Osteocyte (in vitro differentiated cells): ENCODE data around the gene SKIDA1. TPM values are rescaled to one million over a fixed set of nuclear protein-coding genes. Genes with fewer than 3 reads are reported as not detected.

Experiments
- DNase-seq: peaks from one replicate; pipeline ENCODE4 v3.0.0; 2021; ENCODE audit warnings: mixed read lengths; ENCODE audit not compliant: unreplicated experiment; ENCODE audit errors: extremely low spot score
- H3K27ac Mint-ChIP-seq: one replicate; pipeline ENCODE4 v1.8.0; 2021; ENCODE audit warnings: mild to moderate bottlenecking, mixed read lengths; ENCODE audit not compliant: unreplicated experiment
- H3K27me3 Mint-ChIP-seq: one replicate; pipeline ENCODE4 v1.8.0; 2021; ENCODE audit warnings: mixed read lengths; ENCODE audit not compliant: unreplicated experiment
- H3K36me3 Mint-ChIP-seq: one replicate; pipeline ENCODE4 v1.8.0; 2021; ENCODE audit warnings: mixed read lengths; ENCODE audit not compliant: unreplicated experiment
- H3K4me1 Mint-ChIP-seq: one replicate; pipeline ENCODE4 v1.8.0; 2021; ENCODE audit warnings: mixed read lengths; ENCODE audit not compliant: unreplicated experiment
- H3K4me3 Mint-ChIP-seq: one replicate; pipeline ENCODE4 v1.8.0; 2021; ENCODE audit warnings: mild to moderate bottlenecking, moderate library complexity, mixed read lengths; ENCODE audit not compliant: unreplicated experiment
- H3K9me3 Mint-ChIP-seq: one replicate; pipeline ENCODE4 v1.8.0; 2021; ENCODE audit warnings: mixed read lengths; ENCODE audit not compliant: unreplicated experiment
- total RNA-seq: library from RNA; stranded (reverse); gene quantifications from 2 replicates; pipeline ENCODE4 v1.2.1, GENCODE V29; 2021
- TF ChIP-seq, protein P1 (sequence below): fragments of 200-600 bp; sonication (generic); IDR thresholded peaks from 2 replicates; pipeline ENCODE4 v1.5.0; 2021; ENCODE audit warnings: antibody characterized with exemption, mild to moderate bottlenecking, moderate library complexity

Gene SKIDA1
- total RNA-seq, 1 donor from 2014 or later, result 4.9 TPM

DNA sequence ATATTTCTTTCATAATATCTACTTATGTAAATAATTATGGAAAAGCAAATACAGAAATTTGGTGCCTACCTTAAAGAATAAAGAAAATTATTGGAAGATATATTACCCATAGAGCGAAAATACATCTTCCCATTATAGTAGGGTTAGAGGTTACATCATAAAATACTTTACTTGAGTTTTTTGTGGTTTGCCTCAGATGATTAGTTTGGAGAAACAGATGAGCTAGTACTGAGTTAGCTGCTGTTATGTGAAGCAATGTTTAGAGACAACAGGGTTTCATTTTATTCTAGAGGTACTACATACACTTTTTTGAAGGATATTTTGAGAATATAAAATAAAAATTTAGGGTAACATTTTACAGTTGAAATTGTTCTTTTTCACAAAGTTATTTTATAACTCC lies 5.7 kb upstream of the SKIDA1 start:
- H3K27me3 Mint-ChIP-seq, result no peaks in the 10 kb centered on the region
- H3K9me3 Mint-ChIP-seq, result no peaks in the 10 kb centered on the region
- TF ChIP-seq, protein P1, sequence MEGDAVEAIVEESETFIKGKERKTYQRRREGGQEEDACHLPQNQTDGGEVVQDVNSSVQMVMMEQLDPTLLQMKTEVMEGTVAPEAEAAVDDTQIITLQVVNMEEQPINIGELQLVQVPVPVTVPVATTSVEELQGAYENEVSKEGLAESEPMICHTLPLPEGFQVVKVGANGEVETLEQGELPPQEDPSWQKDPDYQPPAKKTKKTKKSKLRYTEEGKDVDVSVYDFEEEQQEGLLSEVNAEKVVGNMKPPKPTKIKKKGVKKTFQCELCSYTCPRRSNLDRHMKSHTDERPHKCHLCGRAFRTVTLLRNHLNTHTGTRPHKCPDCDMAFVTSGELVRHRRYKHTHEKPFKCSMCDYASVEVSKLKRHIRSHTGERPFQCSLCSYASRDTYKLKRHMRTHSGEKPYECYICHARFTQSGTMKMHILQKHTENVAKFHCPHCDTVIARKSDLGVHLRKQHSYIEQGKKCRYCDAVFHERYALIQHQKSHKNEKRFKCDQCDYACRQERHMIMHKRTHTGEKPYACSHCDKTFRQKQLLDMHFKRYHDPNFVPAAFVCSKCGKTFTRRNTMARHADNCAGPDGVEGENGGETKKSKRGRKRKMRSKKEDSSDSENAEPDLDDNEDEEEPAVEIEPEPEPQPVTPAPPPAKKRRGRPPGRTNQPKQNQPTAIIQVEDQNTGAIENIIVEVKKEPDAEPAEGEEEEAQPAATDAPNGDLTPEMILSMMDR, result no peak
- no peak overlapping the region for H3K4me3 Mint-ChIP-seq
- peaks cover 44% of the 10 kb centered on the region for H3K4me1 Mint-ChIP-seq
- H3K36me3 Mint-ChIP-seq, result no peaks in the 10 kb centered on the region
- no peak for DNase-seq
- H3K27ac Mint-ChIP-seq, result peak overlapping the region; percentile 71

DNA sequence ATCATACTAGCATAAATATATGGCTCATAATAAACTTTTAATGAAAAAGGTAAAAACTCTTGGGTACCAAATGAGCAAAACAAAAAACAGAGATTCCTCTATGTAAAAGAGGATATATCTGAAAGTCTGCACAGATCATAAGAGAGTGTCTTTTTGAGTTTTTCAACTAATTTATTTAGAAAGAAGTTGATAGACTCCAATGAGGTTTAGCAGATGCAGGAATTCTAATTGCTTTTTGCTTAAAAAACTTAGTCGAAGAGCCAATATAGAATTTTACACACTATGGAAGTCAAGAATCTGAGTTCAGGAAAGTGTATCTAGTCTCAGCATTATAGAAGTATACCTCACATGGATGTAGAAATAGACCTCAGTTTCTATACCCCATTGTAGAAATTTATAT lies 5.2 kb upstream of the SKIDA1 start:
- H3K4me3 Mint-ChIP-seq, result no peak overlapping the region
- H3K36me3 Mint-ChIP-seq, result no peaks in the 10 kb centered on the region
- H3K4me1 Mint-ChIP-seq, result peaks cover 40% of the 10 kb centered on the region
- peak overlapping the region; percentile 58 for H3K27ac Mint-ChIP-seq
- H3K27me3 Mint-ChIP-seq, result no peaks in the 10 kb centered on the region
- no peak for DNase-seq
- TF ChIP-seq, protein P1, result no peak
- H3K9me3 Mint-ChIP-seq, result no peaks in the 10 kb centered on the region

DNA sequence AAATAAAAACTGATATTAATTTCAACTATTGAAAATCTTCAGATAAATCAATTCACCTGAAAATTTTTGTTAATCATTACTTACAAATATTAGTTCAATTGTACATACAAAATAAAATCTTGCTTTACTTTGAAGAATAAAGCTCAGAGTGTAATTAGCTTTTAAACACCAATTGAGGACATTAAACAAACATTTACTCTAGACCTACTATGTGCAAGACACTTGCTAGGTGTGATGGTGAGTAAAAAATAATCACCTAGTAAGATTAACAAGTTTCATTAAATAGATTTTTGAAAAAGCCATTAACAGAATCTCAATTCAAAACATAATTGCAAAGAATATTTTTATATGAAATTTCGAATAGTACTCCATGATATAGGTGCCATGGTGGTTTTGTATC lies 4.7 kb upstream of the SKIDA1 start:
- DNase-seq, result no peak
- H3K4me1 Mint-ChIP-seq, result peaks cover 35% of the 10 kb centered on the region
- H3K27ac Mint-ChIP-seq, result peak overlapping the region; percentile 58
- TF ChIP-seq, protein P1, result no peak
- no peaks in the 10 kb centered on the region for H3K27me3 Mint-ChIP-seq
- no peaks in the 10 kb centered on the region for H3K36me3 Mint-ChIP-seq
- no peak overlapping the region for H3K4me3 Mint-ChIP-seq
- H3K9me3 Mint-ChIP-seq, result no peaks in the 10 kb centered on the region

DNA sequence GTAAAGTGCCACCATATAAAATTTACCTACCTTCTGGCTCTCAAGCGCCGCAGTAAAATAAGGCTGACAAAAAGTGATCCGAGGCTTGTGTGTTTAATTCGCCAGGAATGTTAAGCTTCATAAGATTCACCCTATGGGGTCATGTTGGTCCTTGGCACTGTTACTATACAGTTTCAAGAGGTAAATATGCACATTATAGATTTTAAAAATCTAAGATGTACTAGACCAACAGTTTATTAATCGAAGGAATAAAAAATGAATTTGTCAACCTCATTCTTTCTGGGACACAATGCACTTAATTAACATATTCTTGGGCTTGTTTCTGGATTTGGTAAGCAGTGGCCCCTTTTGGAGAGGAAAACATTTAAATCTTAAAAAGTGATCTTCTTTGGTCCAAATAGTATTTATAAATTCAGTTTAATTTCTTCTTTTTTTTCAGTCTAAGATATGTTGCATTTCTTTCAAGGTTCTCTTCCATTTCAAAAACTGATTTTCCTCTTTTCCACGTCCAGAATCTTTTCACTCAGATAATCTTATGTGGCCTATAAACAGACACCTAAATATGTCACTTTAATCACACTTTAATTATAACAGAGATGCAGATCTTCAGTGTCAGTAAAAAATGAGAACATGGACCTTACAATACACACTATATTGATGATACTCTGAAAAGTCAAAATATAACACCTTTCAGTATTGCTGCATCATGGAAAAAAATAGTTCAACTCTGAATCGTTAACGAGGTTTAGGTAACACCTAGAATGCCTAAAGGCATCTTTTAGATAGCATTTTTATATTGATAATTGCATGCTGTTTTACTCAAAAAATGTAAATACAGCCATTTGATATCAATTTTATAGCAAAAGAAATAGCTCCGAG lies 3.8 kb upstream of the SKIDA1 start:
- H3K4me3 Mint-ChIP-seq, result peak overlapping the region; percentile 75
- H3K27me3 Mint-ChIP-seq, result no peaks in the 10 kb centered on the region
- no peaks in the 10 kb centered on the region for H3K9me3 Mint-ChIP-seq
- H3K36me3 Mint-ChIP-seq, result no peaks in the 10 kb centered on the region
- peak overlapping the region; percentile 98 for H3K27ac Mint-ChIP-seq
- H3K4me1 Mint-ChIP-seq, result peaks cover 37% of the 10 kb centered on the region
- no peak for DNase-seq
- TF ChIP-seq, protein P1, result no peak

DNA sequence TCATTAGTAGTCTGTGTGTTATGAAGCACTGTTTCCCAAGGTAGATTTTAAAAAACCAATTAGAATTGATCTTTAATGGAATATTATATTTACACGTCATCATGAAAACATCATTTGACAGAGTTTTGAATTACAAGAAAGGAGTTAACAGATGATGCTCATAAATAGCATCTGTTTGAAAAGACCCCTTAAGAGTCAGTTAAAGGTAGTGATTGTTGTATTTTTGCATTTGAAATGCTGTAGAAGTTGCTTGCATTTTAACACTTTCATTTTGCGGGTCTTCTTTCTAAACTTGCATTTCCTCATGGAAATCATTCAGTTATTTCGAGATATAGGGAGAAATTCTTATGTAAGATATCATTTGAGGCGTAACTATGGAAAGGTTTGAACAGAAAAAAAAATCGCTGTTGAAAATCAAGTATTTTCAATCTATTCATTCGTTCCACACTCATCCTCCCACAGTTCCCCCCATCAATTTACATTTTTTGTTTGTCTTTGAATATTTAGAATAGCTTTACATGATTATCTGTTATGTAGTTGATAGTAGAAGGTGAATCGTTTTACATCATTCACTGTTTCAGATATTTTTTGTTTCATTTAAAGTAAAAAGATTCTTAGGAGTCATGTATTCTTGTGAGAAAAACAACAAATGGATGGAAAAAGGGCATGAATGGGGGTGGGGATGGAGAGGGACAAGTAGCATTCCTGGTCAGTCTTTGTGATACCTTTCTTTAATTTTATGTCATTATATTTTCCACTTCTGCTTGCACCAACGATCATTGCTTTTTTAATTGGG lies 3.0 kb upstream of the SKIDA1 start:
- Mint-ChIP-seq H3K4me3 (peak overlapping the region; percentile 75), H3K9me3 (no peaks in the 10 kb centered on the region), H3K4me1 (peaks cover 45% of the 10 kb centered on the region), H3K27me3 (no peaks in the 10 kb centered on the region), H3K27ac (peak overlapping the region; percentile 98), H3K36me3 (no peaks in the 10 kb centered on the region)
- no peak for DNase-seq
- TF ChIP-seq, protein P1, result no peak
